ENCODE measurements around the gene KCNB1.

GRCh38 chr20:49476016-49476355, 6.5 kb downstream of the KCNB1 start:
- TF ChIP-seq, protein P1, sequence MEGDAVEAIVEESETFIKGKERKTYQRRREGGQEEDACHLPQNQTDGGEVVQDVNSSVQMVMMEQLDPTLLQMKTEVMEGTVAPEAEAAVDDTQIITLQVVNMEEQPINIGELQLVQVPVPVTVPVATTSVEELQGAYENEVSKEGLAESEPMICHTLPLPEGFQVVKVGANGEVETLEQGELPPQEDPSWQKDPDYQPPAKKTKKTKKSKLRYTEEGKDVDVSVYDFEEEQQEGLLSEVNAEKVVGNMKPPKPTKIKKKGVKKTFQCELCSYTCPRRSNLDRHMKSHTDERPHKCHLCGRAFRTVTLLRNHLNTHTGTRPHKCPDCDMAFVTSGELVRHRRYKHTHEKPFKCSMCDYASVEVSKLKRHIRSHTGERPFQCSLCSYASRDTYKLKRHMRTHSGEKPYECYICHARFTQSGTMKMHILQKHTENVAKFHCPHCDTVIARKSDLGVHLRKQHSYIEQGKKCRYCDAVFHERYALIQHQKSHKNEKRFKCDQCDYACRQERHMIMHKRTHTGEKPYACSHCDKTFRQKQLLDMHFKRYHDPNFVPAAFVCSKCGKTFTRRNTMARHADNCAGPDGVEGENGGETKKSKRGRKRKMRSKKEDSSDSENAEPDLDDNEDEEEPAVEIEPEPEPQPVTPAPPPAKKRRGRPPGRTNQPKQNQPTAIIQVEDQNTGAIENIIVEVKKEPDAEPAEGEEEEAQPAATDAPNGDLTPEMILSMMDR (conservative IDR thresholded peaks at IDR 0.05; ENCODE audit: low read depth, low read length) = no peak
- TF ChIP-seq POLR2A (IDR thresholded peaks at IDR 0.05; ENCODE audit: low read depth, low read length) (no peak), RFX5 (IDR thresholded peaks at IDR 0.05; ENCODE audit: low read depth, low read length) (no peak), CHD1 (IDR thresholded peaks at IDR 0.05; ENCODE audit: low read depth, low read length) (no peak), MAFK (IDR thresholded peaks at IDR 0.05; ENCODE audit: low read depth, low read length) (no peak), ELK1 (IDR thresholded peaks at IDR 0.05; ENCODE audit: borderline replicate concordance, low read depth, low read length) (no peak), CEBPB (IDR thresholded peaks at IDR 0.05; ENCODE audit: low read depth, low read length) (no peak), BHLHE40 (IDR thresholded peaks at IDR 0.05; ENCODE audit: low read depth, low read length) (no peak), RAD21 (IDR thresholded peaks at IDR 0.05; ENCODE audit: low read length) (no peak), USF2 (IDR thresholded peaks at IDR 0.05; ENCODE audit: low read depth, low read length) (no peak), FOS (IDR thresholded peaks at IDR 0.05; ENCODE audit: low read depth, low read length) (0 out of 2 replicates have a peak, but pooled peaks have one; percentile 20), MAZ (IDR thresholded peaks at IDR 0.05; ENCODE audit: borderline replicate concordance, low read depth, low read length) (no peak)

All from IMR-90 (cell line).